Measurements from ENCODE around the gene ZBTB7C.

GRCh38 chr18:48057018-48057417 lies 352.2 kb downstream of the ZBTB7C start:
- no peak for TF ChIP-seq TAF1 (IDR thresholded peaks at IDR 0.05; ENCODE audit: low read depth, low read length)
- no peak for TF ChIP-seq POLR2AphosphoS5 (IDR thresholded peaks at IDR 0.05; ENCODE audit: low read depth, low read length)
- TF ChIP-seq POLR2A (IDR thresholded peaks at IDR 0.05; ENCODE audit: low read depth, low read length): no peak

Measured in GM12891 (cell line).